Heart left ventricle (tissue), 16 donors: ENCODE measurements around the gene DFFB. TPM values are rescaled to one million over a fixed set of nuclear protein-coding genes. Genes with fewer than 3 reads are reported as not detected.
A peak's percentile ranks its signal among the peaks of the same experiment; 100 is the strongest.

Experiments used
- ATAC-seq, 4 donors: fragments of 200-7000 bp; cut with Tn5 transposase; one replicate each; pipeline ENCODE4 v1.9.1; 2020 to 2022; ENCODE audit warnings: moderate library complexity in 4 of 4, mild to moderate bottlenecking in 3 of 4, moderate number of reproducible peaks in 1 of 4
- DNase-seq, 5 donors: peaks; one replicate each; pipeline ENCODE4 v3.0.0-alpha.2; 2020
- H3K27ac ChIP-seq, 12 donors: fragments of 200-600 bp; sonication (generic) in 4 of 12; one replicate each; pipeline versions ENCODE4 v1.5.0 to v1.8.0; 2016 to 2022; ENCODE audit warnings: mild to moderate bottlenecking in 2 of 12
- H3K27me3 ChIP-seq, 9 donors: fragments of 200-600 bp; sonication (generic) in 2 of 9; one replicate each; pipeline versions ENCODE4 v1.5.1 to v1.8.0; 2016 to 2022; ENCODE audit warnings: mild to moderate bottlenecking in 3 of 9
- H3K36me3 ChIP-seq, 9 donors: fragments of 200-600 bp; sonication (generic) in 2 of 9; one replicate each; pipeline versions ENCODE4 v1.5.0 to v1.8.0; 2018 to 2022; ENCODE audit warnings: mild to moderate bottlenecking in 2 of 9
- H3K4me1 ChIP-seq, 12 donors: fragments of 200-600 bp; sonication (generic) in 4 of 12; one replicate each; pipeline versions ENCODE4 v1.5.0 to v1.8.0; 2016 to 2022; ENCODE audit warnings: mild to moderate bottlenecking in 3 of 12
- H3K4me3 ChIP-seq, 12 donors: fragments of 200-600 bp; sonication (generic) in 4 of 12; one replicate each; pipeline versions ENCODE4 v1.5.0 to v1.8.0; 2017 to 2022; ENCODE audit warnings: mild to moderate bottlenecking in 9 of 12, moderate library complexity in 4 of 12
- H3K9me3 ChIP-seq, 12 donors: fragments of 200-600 bp; sonication (generic) in 4 of 12; one replicate each; pipeline versions ENCODE4 v1.5.0 to v1.8.0; 2016 to 2022; ENCODE audit warnings: mild to moderate bottlenecking in 1 of 12
- CTCF ChIP-seq, 12 donors: fragments of 200-600 bp; sonication (generic) in 4 of 12; IDR thresholded peaks; one replicate each; pipeline versions ENCODE4 v1.5.0 to v1.8.0; 2018 to 2022; ENCODE audit warnings: antibody characterized with exemption in 12 of 12, mild to moderate bottlenecking in 5 of 12
- POLR2A ChIP-seq, 2 donors: fragments of 450-650 bp; IDR thresholded peaks; one replicate each; pipeline ENCODE4 v1.6.1; 2017; ENCODE audit warnings: antibody characterized with exemption in 2 of 2, mild to moderate bottlenecking in 2 of 2, moderate library complexity in 2 of 2
- WGBS, 4 donors: extraction: QIAGEN DNeasy Blood & Tissue Kit in 2 of 4; methylation state at CpG; one replicate each; pipeline versions ENCODE4 v1.1.5 to v1.1.7; 2013 to 2018; 5-methylcytosine and 5-hydroxymethylcytosine counted together
- intact Hi-C, 10 donors: fragments of 100-400 bp; cut with DNase I; formaldehyde crosslinking; loops; one replicate each; pipeline versions ENCODE4 v1.11.1 to v1.14.2; 2022
- polyA plus RNA-seq, 2 donors: library from polyadenylated mRNA; stranded (reverse); fragments of 200-250 nt; gene quantifications; one replicate each; pipeline ENCODE4 v1.2.3, GENCODE V29; 2013
- total RNA-seq, 9 donors: library from RNA; depleted of rRNA in 2 of 9; stranded (reverse); fragments of >200 nt in 2 of 9; fragmentation: NEBNext Ultra II Directional in 3 of 9; extraction: Animal tissue kit (Norgen Biotek cat#: 25700) in 3 of 9; gene quantifications; one replicate each; pipeline versions ENCODE4 v1.1.0 to v1.2.4, GENCODE V29; 2016 to 2023
- donor health status: ischemic (EF 13 %, LVEDD 7.1; RV severe dilation, severe dysfunction).
- donor health status: healthy with polysubstance abuse.
- donor health status: DM: no; HTN: yes; CAD: no.
- donor health status: DM: no; HTN: no; CAD: no.
- donor health status: ischemic (EF 25% LVEDD 6.9; RV normal size, moderate dysfunction).
- donor health status: ischemic (EF 25% LVEDD 5.7; RV mildly dilated, moderate dysfunction).
- donor health status: healthy.
- donor health status: DM: yes; HTN: yes; CAD: no.
- donor health status: ischemic (EF 35%, LVEDD 5.7; RV mildly dilated, moderate dysfunction).
- donor health status: nonischemic (EF 11% LVEDD 7.7; RV severe dilation, severe dysfunction).
- donor health status: DM: yes; HTN: yes; CAD: no.
- donor health status: PGD.
- donor health status: ischemic (EF 29% LVEDD 5.4; RV normal size, mild dysfunction).
- donor health status: nonischemic (EF 23%, LVEDD 6.1; RV moderate dilation, normal function).

DFFB gene
- total and polyA plus RNA-seq, 11 donors = 1.3 to 5.8 (median 2.6) TPM

GRCh38 chr1:3852091-3852490 lies 5.2 kb upstream of the DFFB start:
- intact Hi-C loops = no loop called here
- Histone ChIP-seq H3K4me3 (no peak overlapping the region), H3K9me3 (no peaks in the 10 kb centered on the region), H3K4me1 (peaks cover 0 to 14% (median 11%) of the 10 kb centered on the region in 12 donors), H3K27me3 (no peaks in the 10 kb centered on the region), H3K36me3 (peaks cover 0 to 49% (median 36%) of the 10 kb centered on the region in 9 donors), H3K27ac (no peak overlapping the region)
- ATAC-seq (no peak), DNase-seq (no peak)
- TF ChIP-seq POLR2A (IDR thresholded peaks at IDR 0.05) (no peak), CTCF (IDR thresholded peaks at IDR 0.05) (no peak)
- 87 to 91% (median 87%) methylated on average over 12 of the region's 12 CpGs for WGBS, 4 donors

- ATAC-seq = no peak
- Histone ChIP-seq H3K4me3 (no peak overlapping the region), H3K27me3 (no peaks in the 10 kb centered on the region), H3K9me3 (no peaks in the 10 kb centered on the region), H3K36me3 (peaks cover 0 to 41% (median 28%) of the 10 kb centered on the region in 9 donors), H3K27ac (no peak overlapping the region), H3K4me1 (peaks cover 0 to 17% (median 13%) of the 10 kb centered on the region in 12 donors)
- intact Hi-C loops = no loop called here
- WGBS, 4 donors = 78 to 85% (median 83%) methylated on average over 15 of the region's 15 CpGs
- TF ChIP-seq CTCF (IDR thresholded peaks at IDR 0.05) (no peak), POLR2A (IDR thresholded peaks at IDR 0.05) (no peak)
- no peak for DNase-seq
Observed at GRCh38 chr1:3852711-3853485, 4.4 kb upstream of the DFFB start.

- H3K4me3 ChIP-seq = peak overlapping the region; percentile 64 to 99 (median 90)
- WGBS, 4 donors = 12 to 21% (median 16%) methylated on average over 20 to 21 of the region's 21 CpGs; no CpG with 5 or more reads in 1 of the 4 donors
- TF ChIP-seq CTCF (IDR thresholded peaks at IDR 0.05) (no peak), POLR2A (IDR thresholded peaks at IDR 0.05) (no peak)
- H3K36me3 ChIP-seq = no peaks in the 10 kb centered on the region
- ATAC-seq = peak in 2 of 4 donors; percentile 2 to 3
- no peak for DNase-seq
- no peaks in the 10 kb centered on the region for H3K9me3 ChIP-seq
- intact Hi-C loops = loop anchor here in 2 of 10 donors (2.0 kb wide), 2 partner anchors 41 to 43 kb away; partner anchors contain the start of gene C1orf174 (in 1 of the 2)
- H3K27me3 ChIP-seq = no peaks in the 10 kb centered on the region
- peak overlapping the region; percentile 25 to 85 (median 78) for H3K27ac ChIP-seq
- H3K4me1 ChIP-seq = peaks cover 0 to 27% (median 19%) of the 10 kb centered on the region in 12 donors
Observed at GRCh38 chr1:3857791-3858129, 484 bp downstream of the DFFB start.

GRCh38 chr1:3858231-3858981 lies 1.1 kb downstream of the DFFB start:
- Histone ChIP-seq H3K27me3 (no peaks in the 10 kb centered on the region), H3K36me3 (peaks cover 0 to 3% (median 0%) of the 10 kb centered on the region in 9 donors), H3K4me3 (peak overlapping the region; percentile 64 to 99 (median 90)), H3K4me1 (peaks cover 0 to 27% (median 19%) of the 10 kb centered on the region in 12 donors), H3K27ac (peak overlapping the region in 1 of 12 donors; percentile 85), H3K9me3 (no peaks in the 10 kb centered on the region)
- no peak for ATAC-seq
- WGBS, 4 donors = 71 to 74% (median 72%) methylated on average over 32 to 34 of the region's 34 CpGs
- intact Hi-C loops = no loop called here
- peak in 1 of 12 donors; percentile 5 for TF ChIP-seq CTCF (IDR thresholded peaks at IDR 0.05)
- TF ChIP-seq POLR2A (IDR thresholded peaks at IDR 0.05) = no peak
- no peak for DNase-seq
